HepG2 (cell line): Measurements from ENCODE around the gene CLEC16A. TPM values are rescaled to one million over a fixed set of nuclear protein-coding genes. Genes with fewer than 3 reads are reported as not detected.

ENCODE experiments used
- DNMT3B ChIP-seq: conservative IDR thresholded peaks from 2 replicates; pipeline ENCODE4 v1.6.1; 2016; ENCODE audit warnings: missing biosample characterization, control low read depth
- EEA1 ChIP-seq: sonication (generic); formaldehyde crosslinking; IDR thresholded peaks from 2 replicates; pipeline ENCODE4 v1.5.1; 2020; ENCODE audit warnings: mild to moderate bottlenecking, missing genetic modification reagents, borderline replicate concordance
- NPAS2 ChIP-seq: sonication (generic); formaldehyde crosslinking; IDR thresholded peaks from 2 replicates; pipeline ENCODE4 v1.8.0; 2022; ENCODE audit warnings: mild to moderate bottlenecking, missing genetic modification reagents, borderline replicate concordance
- PAWR ChIP-seq: sonication (generic); formaldehyde crosslinking; IDR thresholded peaks from 2 replicates; pipeline ENCODE4 v1.4.0; 2020; ENCODE audit warnings: missing genetic modification reagents, mild to moderate bottlenecking, borderline replicate concordance
- PPARG ChIP-seq: conservative IDR thresholded peaks from 2 replicates; pipeline ENCODE4 v1.6.1; 2016; ENCODE audit warnings: missing biosample characterization, missing genetic modification reagents
- TCF7L2 ChIP-seq: IDR thresholded peaks from 2 replicates; pipeline ENCODE4 v1.6.1; 2011; ENCODE audit warnings: mild to moderate bottlenecking, low read depth, low read length, moderate library complexity
- TEAD3 ChIP-seq: optimal IDR thresholded peaks from 2 replicates; pipeline ENCODE3; 2016; ENCODE audit warnings: borderline replicate concordance
- THAP11 ChIP-seq: IDR thresholded peaks from 2 replicates; pipeline ENCODE4 v1.6.1; 2016; ENCODE audit warnings: missing biosample characterization, missing genetic modification reagents
- TMF1 ChIP-seq: sonication (generic); formaldehyde crosslinking; IDR thresholded peaks from 2 replicates; pipeline ENCODE4 v1.8.1; 2022; ENCODE audit warnings: low read depth, missing genetic modification reagents
- ZFP36 ChIP-seq: fragments of 150-350 bp; IDR thresholded peaks from 2 replicates; pipeline ENCODE4 v1.6.1; 2018; ENCODE audit warnings: borderline replicate concordance, low read length, low read depth; ENCODE audit not compliant: partially characterized antibody
- ZKSCAN8 ChIP-seq: IDR thresholded peaks from 2 replicates; pipeline ENCODE4 v1.6.1; 2016; ENCODE audit warnings: borderline replicate concordance, missing genetic modification reagents, missing compliant biosample characterization
- ZNF543 ChIP-seq: sonication (generic); formaldehyde crosslinking; IDR thresholded peaks from 2 replicates; pipeline ENCODE4 v1.4.0; 2020; ENCODE audit warnings: mild to moderate bottlenecking, missing genetic modification reagents
- ZNF746 ChIP-seq: sonication (generic); formaldehyde crosslinking; IDR thresholded peaks from 2 replicates; pipeline ENCODE4 v1.8.0; 2022; ENCODE audit warnings: mild to moderate bottlenecking, missing genetic modification reagents
- ZNF773 ChIP-seq: sonication (generic); formaldehyde crosslinking; IDR thresholded peaks from 2 replicates; pipeline ENCODE4 v1.4.0; 2020; ENCODE audit warnings: missing genetic modification reagents, borderline replicate concordance
- ZNF777 ChIP-seq: sonication (generic); formaldehyde crosslinking; IDR thresholded peaks from 2 replicates; pipeline ENCODE4 v1.4.0; 2020; ENCODE audit warnings: missing genetic modification reagents
- ZNF839 ChIP-seq: sonication (generic); formaldehyde crosslinking; IDR thresholded peaks from 2 replicates; pipeline ENCODE4 v1.4.0; 2020; ENCODE audit warnings: missing genetic modification reagents, mild to moderate bottlenecking, borderline replicate concordance
- ZSCAN29 ChIP-seq: sonication (generic); formaldehyde crosslinking; conservative IDR thresholded peaks from 2 replicates; pipeline ENCODE4 v1.4.0; 2020; ENCODE audit warnings: mild to moderate bottlenecking, missing genetic modification reagents
- polyA plus RNA-seq, 8 experiments: library from polyadenylated mRNA; depleted of rRNA in 3 of 8; stranded (reverse) in 7 of 8; unstranded in 1 of 8; fragments of >200 nt; fragmentation: Illumina TruSeq in 4 of 8; extraction: Trizol in 4 of 8; gene quantifications; 2 replicates each; pipeline versions ENCODE4 v1.2.1 to v1.2.3, GENCODE V29; 2011 to 2016; ENCODE audit warnings: low read depth in 4 of 8, missing spikeins in 1 of 8, mixed read lengths in 1 of 8; ENCODE audit not compliant: insufficient read depth in 1 of 8
- total RNA-seq, 5 experiments: library from RNA; depleted of rRNA; stranded (reverse); fragments of >200 nt; fragmentation: Illumina TruSeq; extraction: Trizol; gene quantifications; 2 replicates each; pipeline ENCODE4 v1.2.3, GENCODE V29; 2016; ENCODE audit warnings: low read depth in 1 of 5
- TF ChIP-seq, protein P1 (sequence below): sonication (generic); formaldehyde crosslinking; IDR thresholded peaks from 2 replicates; pipeline ENCODE4 v1.4.0; 2020; ENCODE audit warnings: missing genetic modification reagents, mild to moderate bottlenecking, borderline replicate concordance
- TF ChIP-seq, protein P2 (sequence below): sonication (generic); formaldehyde crosslinking; IDR thresholded peaks from 2 replicates; pipeline ENCODE4 v1.5.0; 2020; ENCODE audit warnings: missing genetic modification reagents, mild to moderate bottlenecking, borderline replicate concordance
- TF ChIP-seq, protein P3 (sequence below): sonication (generic); formaldehyde crosslinking; IDR thresholded peaks from 2 replicates; pipeline ENCODE4 v1.4.0; 2020; ENCODE audit warnings: missing genetic modification reagents
- TF ChIP-seq, protein P4 (sequence below): sonication (generic); formaldehyde crosslinking; IDR thresholded peaks from 2 replicates; pipeline ENCODE4 v1.4.0; 2020; ENCODE audit warnings: mild to moderate bottlenecking, missing genetic modification reagents
- TF ChIP-seq, protein P5 (sequence below): sonication (generic); formaldehyde crosslinking; IDR thresholded peaks from 2 replicates; pipeline ENCODE4 v1.4.0; 2020; ENCODE audit warnings: mild to moderate bottlenecking, missing genetic modification reagents

The CLEC16A gene
- total and polyA plus RNA-seq, 2 of the 13 experiments (the other 11 are each of a cell fraction or from before 2014, with no cell fraction given), result 8.5 to 10.3 TPM

DNA sequence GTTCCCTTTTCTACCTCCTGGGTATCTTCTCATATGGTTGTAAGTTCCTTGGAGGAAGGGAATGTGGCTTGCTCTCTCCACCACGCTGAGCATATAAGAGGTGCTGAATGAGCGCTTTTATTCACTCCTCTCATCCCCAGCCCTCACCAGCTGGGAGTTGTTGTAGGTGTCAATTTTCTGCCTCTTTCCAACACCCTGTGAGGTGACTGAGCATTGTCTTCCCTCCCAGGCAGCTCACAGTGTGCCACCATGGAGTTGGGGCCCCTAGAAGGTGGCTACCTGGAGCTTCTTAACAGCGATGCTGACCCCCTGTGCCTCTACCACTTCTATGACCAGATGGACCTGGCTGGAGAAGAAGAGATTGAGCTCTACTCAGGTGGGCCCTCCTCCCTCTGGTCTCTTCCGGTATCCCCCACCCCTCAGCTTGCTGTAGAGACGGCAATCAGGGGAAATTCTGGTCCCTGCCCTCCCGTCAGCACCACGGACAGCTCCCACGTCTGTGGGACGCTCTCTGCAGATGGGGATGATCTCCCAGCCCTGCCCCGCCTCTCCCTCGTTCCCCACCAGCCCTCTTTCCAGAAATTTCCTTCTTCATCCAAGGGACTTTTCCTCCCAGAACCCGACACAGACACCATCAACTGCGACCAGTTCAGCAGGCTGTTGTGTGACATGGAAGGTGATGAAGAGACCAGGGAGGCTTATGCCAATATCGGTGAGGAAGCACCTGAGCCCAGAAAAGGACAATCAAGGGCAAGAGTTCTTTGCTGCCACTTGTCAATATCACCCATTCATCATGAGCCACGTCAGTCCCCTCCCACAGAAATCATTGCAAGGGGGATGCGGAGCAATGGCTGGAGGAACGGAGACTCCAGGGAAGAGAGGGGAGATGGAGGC, 49.1 kb upstream of the CLEC16A start (continued):
- TF ChIP-seq, protein P1, sequence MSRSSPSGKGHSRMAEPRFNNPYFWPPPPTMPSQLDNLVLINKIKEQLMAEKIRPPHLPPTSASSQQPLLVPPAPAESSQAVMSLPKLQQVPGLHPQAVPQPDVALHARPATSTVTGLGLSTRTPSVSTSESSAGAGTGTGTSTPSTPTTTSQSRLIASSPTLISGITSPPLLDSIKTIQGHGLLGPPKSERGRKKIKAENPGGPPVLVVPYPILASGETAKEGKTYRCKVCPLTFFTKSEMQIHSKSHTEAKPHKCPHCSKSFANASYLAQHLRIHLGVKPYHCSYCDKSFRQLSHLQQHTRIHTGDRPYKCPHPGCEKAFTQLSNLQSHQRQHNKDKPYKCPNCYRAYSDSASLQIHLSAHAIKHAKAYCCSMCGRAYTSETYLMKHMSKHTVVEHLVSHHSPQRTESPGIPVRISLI, result no peak
- TF ChIP-seq THAP11 (CRISPR knock-in tag) (peak; percentile 75; the same call in 1 of the 2 replicates), ZNF773 (peak; percentile 98), DNMT3B (CRISPR knock-in tag) (peak; percentile 97; the same call in 1 of the 2 replicates), ZFP36 (no peak), TEAD3 (CRISPR knock-in tag) (peak; percentile 65), ZNF839 (no peak), PAWR (CRISPR knock-in tag) (no peak), ZSCAN29 (CRISPR knock-in tag) (no peak), ZNF746 (CRISPR knock-in tag) (peak; percentile 67; the same call in 1 of the 2 replicates), TCF7L2 (no peak), NPAS2 (CRISPR knock-in tag) (no peak), ZNF777 (peak; percentile 66; the same call in 1 of the 2 replicates), TMF1 (CRISPR knock-in tag) (peak; percentile 96), PPARG (CRISPR knock-in tag) (0 out of 2 replicates have a peak, but pooled peaks have one; percentile 36), ZKSCAN8 (CRISPR knock-in tag) (no peak), EEA1 (peak; percentile 95; the same call in 1 of the 2 replicates), ZNF543 (peak; percentile 78)
- TF ChIP-seq, protein P2, sequence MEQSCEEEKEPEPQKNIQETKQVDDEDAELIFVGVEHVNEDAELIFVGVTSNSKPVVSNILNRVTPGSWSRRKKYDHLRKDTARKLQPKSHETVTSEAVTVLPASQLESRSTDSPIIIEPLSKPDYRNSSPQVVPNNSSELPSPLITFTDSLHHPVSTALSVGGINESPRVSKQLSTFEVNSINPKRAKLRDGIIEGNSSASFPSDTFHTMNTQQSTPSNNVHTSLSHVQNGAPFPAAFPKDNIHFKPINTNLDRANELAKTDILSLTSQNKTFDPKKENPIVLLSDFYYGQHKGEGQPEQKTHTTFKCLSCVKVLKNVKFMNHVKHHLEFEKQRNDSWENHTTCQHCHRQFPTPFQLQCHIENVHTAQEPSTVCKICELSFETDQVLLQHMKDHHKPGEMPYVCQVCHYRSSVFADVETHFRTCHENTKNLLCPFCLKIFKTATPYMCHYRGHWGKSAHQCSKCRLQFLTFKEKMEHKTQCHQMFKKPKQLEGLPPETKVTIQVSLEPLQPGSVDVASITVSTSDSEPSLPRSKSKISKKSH (CRISPR knock-in tag), result peak; percentile 92
- TF ChIP-seq, protein P3, sequence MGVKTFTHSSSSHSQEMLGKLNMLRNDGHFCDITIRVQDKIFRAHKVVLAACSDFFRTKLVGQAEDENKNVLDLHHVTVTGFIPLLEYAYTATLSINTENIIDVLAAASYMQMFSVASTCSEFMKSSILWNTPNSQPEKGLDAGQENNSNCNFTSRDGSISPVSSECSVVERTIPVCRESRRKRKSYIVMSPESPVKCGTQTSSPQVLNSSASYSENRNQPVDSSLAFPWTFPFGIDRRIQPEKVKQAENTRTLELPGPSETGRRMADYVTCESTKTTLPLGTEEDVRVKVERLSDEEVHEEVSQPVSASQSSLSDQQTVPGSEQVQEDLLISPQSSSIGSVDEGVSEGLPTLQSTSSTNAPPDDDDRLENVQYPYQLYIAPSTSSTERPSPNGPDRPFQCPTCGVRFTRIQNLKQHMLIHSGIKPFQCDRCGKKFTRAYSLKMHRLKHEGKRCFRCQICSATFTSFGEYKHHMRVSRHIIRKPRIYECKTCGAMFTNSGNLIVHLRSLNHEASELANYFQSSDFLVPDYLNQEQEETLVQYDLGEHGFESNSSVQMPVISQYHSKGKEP (CRISPR knock-in tag), result peak; percentile 97
- TF ChIP-seq, protein P4, sequence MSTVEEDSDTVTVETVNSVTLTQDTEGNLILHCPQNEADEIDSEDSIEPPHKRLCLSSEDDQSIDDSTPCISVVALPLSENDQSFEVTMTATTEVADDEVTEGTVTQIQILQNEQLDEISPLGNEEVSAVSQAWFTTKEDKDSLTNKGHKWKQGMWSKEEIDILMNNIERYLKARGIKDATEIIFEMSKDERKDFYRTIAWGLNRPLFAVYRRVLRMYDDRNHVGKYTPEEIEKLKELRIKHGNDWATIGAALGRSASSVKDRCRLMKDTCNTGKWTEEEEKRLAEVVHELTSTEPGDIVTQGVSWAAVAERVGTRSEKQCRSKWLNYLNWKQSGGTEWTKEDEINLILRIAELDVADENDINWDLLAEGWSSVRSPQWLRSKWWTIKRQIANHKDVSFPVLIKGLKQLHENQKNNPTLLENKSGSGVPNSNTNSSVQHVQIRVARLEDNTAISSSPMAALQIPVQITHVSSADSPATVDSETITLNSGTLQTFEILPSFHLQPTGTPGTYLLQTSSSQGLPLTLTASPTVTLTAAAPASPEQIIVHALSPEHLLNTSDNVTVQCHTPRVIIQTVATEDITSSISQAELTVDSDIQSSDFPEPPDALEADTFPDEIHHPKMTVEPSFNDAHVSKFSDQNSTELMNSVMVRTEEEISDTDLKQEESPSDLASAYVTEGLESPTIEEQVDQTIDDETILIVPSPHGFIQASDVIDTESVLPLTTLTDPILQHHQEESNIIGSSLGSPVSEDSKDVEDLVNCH, result 0 out of 2 replicates have a peak, but pooled peaks have one; percentile 51
- TF ChIP-seq, protein P5, sequence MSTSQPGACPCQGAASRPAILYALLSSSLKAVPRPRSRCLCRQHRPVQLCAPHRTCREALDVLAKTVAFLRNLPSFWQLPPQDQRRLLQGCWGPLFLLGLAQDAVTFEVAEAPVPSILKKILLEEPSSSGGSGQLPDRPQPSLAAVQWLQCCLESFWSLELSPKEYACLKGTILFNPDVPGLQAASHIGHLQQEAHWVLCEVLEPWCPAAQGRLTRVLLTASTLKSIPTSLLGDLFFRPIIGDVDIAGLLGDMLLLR, result peak; percentile 89
